NT2/D1 (cell line): ENCODE results near the gene CAPN3.

Experiments
- SUZ12 ChIP-seq: IDR thresholded peaks from 2 replicates; pipeline ENCODE4 v1.6.1; 2011; ENCODE audit not compliant: insufficient read length, insufficient read depth; ENCODE audit errors: extremely low read depth
- YY1 ChIP-seq: IDR thresholded peaks from 2 replicates; pipeline ENCODE4 v1.6.1; 2011; ENCODE audit not compliant: insufficient read length, insufficient read depth

DNA sequence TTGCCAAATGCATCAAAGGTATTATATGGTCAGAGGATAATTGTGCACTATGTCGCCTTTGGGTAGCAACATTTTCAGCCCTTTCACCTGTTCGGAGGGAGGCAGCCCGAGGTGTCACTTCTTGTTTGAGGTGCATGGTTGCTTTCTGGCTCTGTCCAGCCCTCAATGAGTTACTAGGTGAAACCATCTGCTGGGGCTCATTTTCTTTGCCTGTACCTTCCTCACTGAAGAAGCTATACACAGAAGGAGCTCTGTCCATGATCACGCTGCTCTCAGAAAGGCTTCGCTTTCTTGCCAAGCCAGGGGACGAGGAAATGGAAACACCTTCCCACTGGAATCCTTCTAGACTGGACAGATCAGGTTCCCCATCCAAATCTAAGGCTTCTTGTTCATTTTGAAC is 89.0 kb downstream of the CAPN3 start:
- TF ChIP-seq SUZ12 (no peak), YY1 (no peak)
